Measurements from ENCODE around the gene UNC13A.

GRCh38 chr19:17641181-17641580 is 47.0 kb downstream of the UNC13A start:
- no peak for TF ChIP-seq CTCF (IDR thresholded peaks at IDR 0.05)
- no peak for TF ChIP-seq MAX (CRISPR knock-in tag; IDR thresholded peaks at IDR 0.05)
- no peak for TF ChIP-seq SMAD4 (CRISPR knock-in tag; IDR thresholded peaks at IDR 0.05)
- TF ChIP-seq TP53 (CRISPR knock-in tag; IDR thresholded peaks at IDR 0.05), result no peak
- TF ChIP-seq TEAD4 (CRISPR knock-in tag; IDR thresholded peaks at IDR 0.05), result no peak
- no peak for TF ChIP-seq E2F1 (CRISPR knock-in tag; IDR thresholded peaks at IDR 0.05)
- no peak for TF ChIP-seq ZNF121 (CRISPR knock-in tag; IDR thresholded peaks at IDR 0.05)
- no peak for TF ChIP-seq USF1 (CRISPR knock-in tag; IDR thresholded peaks at IDR 0.05)

Data from WTC11 (cell line).